Cardiac fibroblast (primary cell): ENCODE results near the gene PARD3B.

Experiments used
- DNase-seq, 2 donors: peaks; one replicate each; pipeline versions ENCODE4 v3.0.0 to v3.0.0-alpha.2; 2010; ENCODE audit warnings: low read depth in 2 of 2
- H3K4me3 ChIP-seq, 2 donors: replicated peaks in 1 of 2; 1 replicate in 1 of 2; 2 replicates in 1 of 2; pipeline ENCODE4 v1.5.1; 2011; ENCODE audit warnings: low read depth in 2 of 2, low read length in 2 of 2, mild to moderate bottlenecking in 2 of 2, moderate library complexity in 1 of 2
- TF ChIP-seq, protein P1 (sequence below): IDR thresholded peaks from one replicate; pipeline ENCODE4 v1.5.1; 2011; ENCODE audit warnings: low read depth, mild to moderate bottlenecking, low read length, inconsistent platforms

Gene PARD3B

DNA sequence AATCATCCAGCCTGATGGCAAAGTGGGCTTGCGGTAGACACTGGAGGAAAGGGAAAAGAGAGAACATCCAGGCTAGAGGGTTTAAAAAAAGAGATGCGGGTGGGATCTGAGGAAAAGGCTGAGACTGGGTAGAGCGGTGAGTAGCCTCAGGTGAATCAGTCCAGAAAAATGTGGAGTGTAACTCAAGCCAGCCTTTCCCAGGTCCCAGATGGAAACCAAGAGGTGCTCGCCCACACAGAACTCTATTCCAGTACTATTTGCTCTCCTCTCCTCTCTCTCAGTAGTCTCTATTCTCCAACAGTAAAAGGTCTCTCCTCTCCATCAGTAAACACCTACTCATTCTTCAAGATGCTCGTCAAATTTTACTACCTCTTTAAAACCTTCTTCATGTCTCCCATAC is 1098.7 kb downstream of the PARD3B start:
- no peak overlapping the region for H3K4me3 ChIP-seq
- peak in 1 of 2 donors; percentile 24 for DNase-seq
- TF ChIP-seq, protein P1, sequence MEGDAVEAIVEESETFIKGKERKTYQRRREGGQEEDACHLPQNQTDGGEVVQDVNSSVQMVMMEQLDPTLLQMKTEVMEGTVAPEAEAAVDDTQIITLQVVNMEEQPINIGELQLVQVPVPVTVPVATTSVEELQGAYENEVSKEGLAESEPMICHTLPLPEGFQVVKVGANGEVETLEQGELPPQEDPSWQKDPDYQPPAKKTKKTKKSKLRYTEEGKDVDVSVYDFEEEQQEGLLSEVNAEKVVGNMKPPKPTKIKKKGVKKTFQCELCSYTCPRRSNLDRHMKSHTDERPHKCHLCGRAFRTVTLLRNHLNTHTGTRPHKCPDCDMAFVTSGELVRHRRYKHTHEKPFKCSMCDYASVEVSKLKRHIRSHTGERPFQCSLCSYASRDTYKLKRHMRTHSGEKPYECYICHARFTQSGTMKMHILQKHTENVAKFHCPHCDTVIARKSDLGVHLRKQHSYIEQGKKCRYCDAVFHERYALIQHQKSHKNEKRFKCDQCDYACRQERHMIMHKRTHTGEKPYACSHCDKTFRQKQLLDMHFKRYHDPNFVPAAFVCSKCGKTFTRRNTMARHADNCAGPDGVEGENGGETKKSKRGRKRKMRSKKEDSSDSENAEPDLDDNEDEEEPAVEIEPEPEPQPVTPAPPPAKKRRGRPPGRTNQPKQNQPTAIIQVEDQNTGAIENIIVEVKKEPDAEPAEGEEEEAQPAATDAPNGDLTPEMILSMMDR, result no peak

DNA sequence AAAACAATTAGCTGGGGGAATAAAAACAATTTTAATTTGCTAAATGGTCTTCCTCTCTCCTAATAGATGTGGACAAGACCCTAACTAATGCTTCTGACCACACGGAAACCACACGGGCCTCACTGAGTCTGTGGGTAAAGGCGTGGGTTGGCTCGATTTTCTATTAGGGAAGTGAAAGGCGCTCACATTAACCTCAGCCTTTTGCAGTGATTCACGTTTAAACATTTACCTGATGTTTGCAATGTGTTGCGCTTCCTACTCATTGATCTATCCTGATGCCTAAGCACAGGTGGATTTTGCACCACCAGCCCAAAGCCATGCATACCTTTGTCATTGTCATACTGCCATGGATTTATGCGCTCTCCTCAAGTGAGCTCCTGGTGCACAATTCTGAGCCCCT is 1101.4 kb downstream of the PARD3B start:
- no peak for DNase-seq
- TF ChIP-seq, protein P1, result no peak
- H3K4me3 ChIP-seq, result no peak overlapping the region

DNA sequence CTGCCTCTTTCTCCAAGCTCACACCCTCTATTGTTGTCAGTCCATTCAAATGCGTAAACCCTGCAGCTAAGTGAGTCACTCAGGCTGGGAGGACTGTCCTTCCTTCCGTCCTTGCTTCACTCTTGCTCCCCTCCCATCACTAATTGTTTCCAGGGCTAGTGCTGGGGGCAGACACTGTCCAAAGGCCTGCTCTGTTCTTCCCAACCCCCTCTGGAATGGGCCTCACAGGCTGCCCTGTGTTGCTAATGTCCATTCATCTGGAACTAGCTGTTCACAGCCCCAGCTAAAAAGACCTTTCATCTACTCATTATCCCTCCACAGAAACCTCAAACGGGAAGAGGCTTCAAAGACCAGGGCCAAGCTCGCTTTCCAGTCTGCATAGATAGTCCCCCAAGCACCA is 1105.2 kb downstream of the PARD3B start:
- peak; percentile 75 to 89 for DNase-seq
- TF ChIP-seq, protein P1, result no peak
- H3K4me3 ChIP-seq, result no peak overlapping the region

DNA sequence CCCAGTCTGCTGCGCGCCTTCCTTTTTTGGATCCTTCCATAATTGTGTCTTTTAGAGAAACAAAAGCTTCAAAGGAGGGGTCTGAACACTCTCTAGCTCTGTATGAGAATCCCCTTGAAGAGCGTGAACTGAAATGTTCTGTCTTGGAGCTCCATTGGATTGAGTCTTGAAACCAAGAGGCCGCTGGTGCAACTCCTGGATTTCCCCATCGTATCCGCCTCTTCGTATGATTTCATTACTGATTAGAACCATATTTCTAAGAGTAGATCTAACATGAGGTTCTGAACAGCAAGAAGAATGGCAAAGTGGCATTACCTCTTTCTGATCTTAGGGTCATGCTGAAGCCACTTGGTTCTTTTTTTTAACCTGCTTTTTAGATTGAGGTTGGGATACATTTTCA is 1105.7 kb downstream of the PARD3B start:
- TF ChIP-seq, protein P1, result no peak
- no peak for DNase-seq
- no peak overlapping the region for H3K4me3 ChIP-seq

DNA sequence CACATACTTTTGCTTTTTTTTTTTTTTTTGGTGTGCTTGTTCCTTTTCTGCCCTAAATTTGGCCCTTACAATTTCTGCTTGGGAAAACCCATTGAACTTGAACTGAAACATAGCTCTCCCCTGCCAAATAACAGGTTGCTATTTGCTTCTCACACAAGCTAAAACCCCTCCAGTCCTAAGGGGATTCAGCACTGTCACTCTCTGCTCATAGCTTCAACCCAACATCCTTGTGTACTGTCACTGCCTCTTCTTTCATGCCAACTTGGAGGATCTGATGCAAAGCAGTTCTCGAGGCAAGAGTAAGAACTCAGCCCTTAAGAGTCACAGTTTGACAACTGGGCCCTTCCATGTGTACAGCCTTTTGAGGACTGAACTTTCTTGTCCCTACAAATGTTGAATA is 1106.4 kb downstream of the PARD3B start:
- DNase-seq, result no peak
- TF ChIP-seq, protein P1, result no peak
- H3K4me3 ChIP-seq, result no peak overlapping the region

DNA sequence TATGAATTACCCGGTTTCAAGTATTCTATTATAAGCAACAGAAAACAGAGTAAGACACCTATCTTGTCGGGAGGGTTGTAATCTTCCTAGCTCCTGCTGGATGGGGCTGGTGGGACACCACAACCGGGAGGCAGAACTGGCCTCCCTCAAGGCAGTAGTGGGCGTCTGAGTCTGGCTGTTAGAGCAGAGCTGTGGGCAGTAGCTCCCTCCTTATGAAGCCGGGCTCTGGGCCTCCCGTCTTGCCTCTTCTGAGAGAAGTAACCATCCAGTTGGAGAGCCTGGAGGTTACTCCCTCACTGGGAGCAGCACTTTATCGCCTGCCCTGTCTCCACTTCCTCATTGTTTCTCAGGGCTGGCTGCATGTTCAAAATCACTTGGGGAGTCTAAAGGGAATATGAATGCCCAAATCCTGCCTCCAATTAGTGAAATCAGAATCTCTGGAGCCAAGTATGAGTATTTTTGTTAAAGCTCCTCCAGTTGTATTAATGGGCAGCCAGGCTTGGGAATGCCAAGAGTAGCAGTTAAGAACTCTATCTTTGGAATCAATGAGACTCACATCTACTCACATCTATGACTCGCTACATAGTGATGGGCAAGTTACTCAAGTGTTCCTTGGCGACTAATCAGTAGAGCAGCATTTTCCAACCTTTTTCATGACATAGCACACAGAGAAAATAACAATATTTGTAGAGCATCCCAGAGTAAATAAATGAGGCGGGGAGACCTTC is 1109.8 kb downstream of the PARD3B start:
- TF ChIP-seq, protein P1, result no peak
- H3K4me3 ChIP-seq, result no peak overlapping the region
- DNase-seq, result peak; percentile 21 to 71

DNA sequence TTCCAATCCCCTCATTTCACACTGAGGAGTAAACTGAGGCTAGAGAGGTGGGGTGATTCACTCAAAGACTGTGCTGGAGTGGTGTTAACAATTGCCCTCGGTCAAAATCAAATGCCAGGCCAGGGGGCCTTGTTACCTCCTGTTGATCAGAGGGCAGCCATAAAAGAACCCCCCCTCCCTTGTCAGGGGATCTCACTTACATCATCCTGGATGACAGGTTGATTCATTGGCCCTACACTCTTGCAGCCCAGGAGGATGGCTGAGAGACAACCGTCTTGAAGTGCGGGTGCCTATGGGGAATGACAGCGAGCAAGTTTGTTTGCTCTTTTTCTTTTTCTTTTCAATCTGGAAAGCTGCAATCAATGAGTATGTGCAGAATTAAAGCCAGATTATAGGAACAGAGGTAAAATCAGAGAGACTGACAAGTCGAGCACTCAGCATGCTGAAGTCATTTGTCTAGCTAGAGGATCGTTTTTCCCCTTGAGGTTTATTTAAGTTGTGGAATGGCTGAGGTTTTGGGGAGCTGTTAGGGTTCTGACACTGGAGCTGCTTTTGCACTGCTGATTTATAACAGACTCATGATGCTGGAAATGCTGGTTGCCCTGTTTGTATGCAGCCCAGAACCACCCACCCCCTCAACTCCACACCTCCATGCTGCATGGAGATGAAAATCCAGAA is 1110.6 kb downstream of the PARD3B start:
- DNase-seq, result no peak
- TF ChIP-seq, protein P1, result no peak
- no peak overlapping the region for H3K4me3 ChIP-seq
